Stimulated activated effector memory CD8-positive, alpha-beta T cell treated with anti-CD3 and anti-CD28 coated beads, Interleukin-12 subunit alpha, Interleukin-12 subunit beta, amount 100 ng/mL, for 72 hours (primary cell): ENCODE data around the gene RPS2.

Experiments
- ATAC-seq: fragments of 150-1000 bp; cut with Tn5 transposase; 2 replicates; pipeline ENCODE4 v1.10.0; 2021
- DNase-seq, 2 donors: peaks; one replicate each; pipeline ENCODE4 v3.0.0; 2021 to 2022; ENCODE audit warnings: low spot score in 2 of 2
- H3K27ac Mint-ChIP-seq: one replicate; pipeline ENCODE4 v1.8.0; 2022; ENCODE audit warnings: mild to moderate bottlenecking, mixed read lengths
- H3K36me3 Mint-ChIP-seq: one replicate; pipeline ENCODE4 v1.8.0; 2022; ENCODE audit warnings: mild to moderate bottlenecking, mixed read lengths
- H3K4me1 Mint-ChIP-seq: one replicate; pipeline ENCODE4 v1.8.0; 2022; ENCODE audit warnings: mixed read lengths
- H3K4me3 Mint-ChIP-seq: one replicate; pipeline ENCODE4 v1.8.0; 2022; ENCODE audit warnings: mild to moderate bottlenecking, mixed read lengths
- H3K9me3 Mint-ChIP-seq: one replicate; pipeline ENCODE4 v1.8.0; 2022; ENCODE audit warnings: mixed read lengths

RPS2 gene

DNA sequence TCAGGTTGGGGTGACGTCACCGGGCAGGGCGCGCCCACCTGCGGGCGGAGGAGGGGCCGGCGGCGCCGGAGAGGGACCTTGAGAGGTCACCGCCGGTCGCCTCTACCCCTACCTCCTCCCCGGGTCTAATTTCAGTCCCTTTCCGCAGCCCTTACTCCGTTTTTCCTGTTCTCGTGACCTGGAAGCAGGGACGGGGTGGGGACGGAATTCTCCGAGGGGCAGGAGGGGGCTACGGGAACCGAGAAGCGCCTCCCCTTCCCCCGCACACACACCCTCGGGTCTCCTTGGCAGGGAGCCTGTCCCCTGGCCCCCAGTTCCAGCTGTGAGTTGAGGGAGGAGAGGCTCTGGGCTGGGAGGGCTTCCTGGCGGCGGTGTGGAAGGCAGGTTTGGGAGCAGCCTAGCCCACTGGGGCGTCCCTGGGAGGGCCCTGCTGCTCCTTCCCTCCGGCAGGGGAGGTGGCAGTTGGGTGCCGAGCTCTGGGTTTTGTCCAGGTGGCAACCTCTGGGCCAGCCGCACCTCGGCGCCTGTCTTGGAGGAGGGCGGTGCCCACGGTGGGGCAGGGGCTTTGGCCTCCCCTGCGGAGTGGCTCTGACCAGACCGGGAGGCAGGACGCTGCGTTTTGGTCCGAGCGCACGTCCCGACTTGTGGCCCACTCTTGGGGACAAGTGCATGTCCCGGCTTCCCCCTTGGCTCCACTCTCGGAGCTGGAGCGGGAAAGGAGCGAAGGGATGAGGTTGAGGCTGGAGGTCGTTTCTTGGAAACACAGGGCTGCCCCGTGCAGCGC, 25.9 kb upstream of the RPS2 start:
- peak; percentile 46 to 79 for DNase-seq
- peak; percentile 14 for ATAC-seq
- peak overlapping the region; percentile 76 for H3K27ac Mint-ChIP-seq
- peaks cover 39% of the 10 kb centered on the region for H3K4me1 Mint-ChIP-seq
- peak overlapping the region; percentile 78 for H3K4me3 Mint-ChIP-seq
- no peaks in the 10 kb centered on the region for H3K9me3 Mint-ChIP-seq
- peaks cover 36% of the 10 kb centered on the region for H3K36me3 Mint-ChIP-seq

DNA sequence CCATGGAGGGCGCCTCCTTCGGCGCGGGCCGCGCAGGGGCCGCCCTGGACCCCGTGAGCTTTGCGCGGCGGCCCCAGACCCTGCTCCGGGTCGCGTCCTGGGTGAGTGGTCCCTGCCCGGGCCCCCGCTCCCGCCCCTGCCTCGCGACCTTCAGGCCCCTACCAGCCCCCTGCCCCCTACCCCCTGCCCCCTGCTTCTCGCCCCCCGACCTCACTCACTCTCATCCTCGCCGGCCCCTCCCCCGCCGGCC, 25.4 kb upstream of the RPS2 start:
- Mint-ChIP-seq H3K4me1 (peaks cover 41% of the 10 kb centered on the region), H3K36me3 (peaks cover 37% of the 10 kb centered on the region), H3K4me3 (peak overlapping the region; percentile 78), H3K9me3 (no peaks in the 10 kb centered on the region), H3K27ac (no peak overlapping the region)
- no peak for ATAC-seq
- DNase-seq, result no peak

DNA sequence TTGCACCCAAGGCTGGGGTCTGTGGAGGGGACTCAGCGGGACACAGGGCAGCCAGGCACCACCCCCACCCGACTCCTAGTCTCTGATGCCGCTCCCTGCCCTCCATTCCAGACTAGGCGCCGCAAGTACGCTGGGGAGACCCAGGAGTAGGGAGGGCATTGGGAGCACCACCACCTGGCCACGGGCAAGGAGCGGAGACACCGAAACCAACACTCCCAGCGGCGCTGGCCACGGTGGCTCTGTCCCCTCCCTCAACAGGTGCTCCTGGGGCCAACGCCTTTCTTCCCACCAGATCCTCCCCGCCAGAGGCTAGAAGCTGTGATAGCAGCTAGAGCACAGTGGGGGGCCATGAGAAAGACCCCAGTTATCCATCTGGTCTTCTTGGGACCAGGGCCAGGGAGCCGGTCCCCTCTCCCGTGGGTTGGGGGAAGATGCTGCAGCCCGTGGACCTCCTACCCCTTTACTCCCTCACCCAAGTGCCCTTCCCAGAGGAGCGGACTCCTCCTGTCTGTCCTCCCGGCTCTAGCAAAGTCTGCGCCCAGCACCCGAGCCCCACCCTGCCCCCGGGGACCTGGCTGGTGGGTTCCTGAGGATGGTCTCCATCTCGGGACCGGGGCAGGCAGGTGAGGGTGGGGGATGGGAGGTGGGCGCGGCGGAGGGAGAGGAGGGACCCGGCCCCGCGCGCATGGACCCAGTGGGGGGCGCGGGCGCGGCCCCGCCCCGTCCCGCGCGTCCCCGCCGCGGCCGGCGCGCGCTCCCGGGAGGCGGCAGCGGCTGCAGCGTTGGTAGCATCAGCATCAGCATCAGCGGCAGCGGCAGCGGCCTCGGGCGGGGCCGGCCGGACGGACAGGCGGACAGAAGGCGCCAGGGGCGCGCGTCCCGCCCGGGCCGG, 24.8 kb upstream of the RPS2 start, which contains the start of gene SYNGR3:
SYNGR3 (plus strand) TSS at position 762 of the 892 bp plus-strand sequence. CDS start 133 bp downstream, outside the sequence.
- ATAC-seq (no peak), DNase-seq (no peak)
- Mint-ChIP-seq H3K36me3 (peaks cover 38% of the 10 kb centered on the region), H3K9me3 (no peaks in the 10 kb centered on the region), H3K27ac (no peak within 1 kb of the TSS), H3K4me1 (peaks cover 47% of the 10 kb centered on the region), H3K4me3 (peak within 1 kb of the TSS; percentile 78)

GRCh38 chr16:1987198-1987597, 22.6 kb upstream of the RPS2 start:
- Mint-ChIP-seq H3K36me3 (peaks cover 32% of the 10 kb centered on the region), H3K27ac (peak overlapping the region; percentile 44), H3K4me3 (no peak overlapping the region), H3K9me3 (no peaks in the 10 kb centered on the region), H3K4me1 (peaks cover 42% of the 10 kb centered on the region)
- DNase-seq, result no peak
- ATAC-seq, result no peak

DNA sequence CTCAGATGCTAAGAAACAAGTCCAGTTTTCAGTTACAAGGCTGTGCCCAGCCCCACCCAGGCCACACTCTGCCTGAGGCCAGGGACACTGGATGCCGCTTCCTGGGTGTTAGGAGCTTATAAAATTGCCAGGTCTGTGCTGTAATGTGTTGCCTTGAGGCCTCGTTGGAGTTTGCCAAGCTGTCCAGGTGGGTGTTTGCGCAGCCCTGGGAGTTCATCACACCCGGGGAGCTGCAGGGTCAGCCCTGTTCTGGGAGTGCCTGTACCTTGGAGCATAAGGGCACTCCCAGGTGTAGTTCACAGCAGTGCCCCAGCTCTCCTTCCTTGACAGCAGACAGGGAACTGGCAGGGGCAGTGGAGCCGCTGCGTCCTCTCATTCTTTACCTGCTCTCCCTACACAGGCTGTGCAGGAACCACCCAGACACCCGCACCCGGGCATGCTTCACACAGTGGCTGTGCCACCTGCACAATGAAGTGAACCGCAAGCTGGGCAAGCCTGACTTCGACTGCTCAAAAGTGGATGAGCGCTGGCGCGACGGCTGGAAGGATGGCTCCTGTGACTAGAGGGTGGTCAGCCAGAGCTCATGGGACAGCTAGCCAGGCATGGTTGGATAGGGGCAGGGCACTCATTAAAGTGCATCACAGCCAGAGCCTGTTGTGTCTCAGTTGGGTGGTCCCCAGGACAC, 21.0 kb upstream of the RPS2 start:
- H3K36me3 Mint-ChIP-seq, result peaks cover 23% of the 10 kb centered on the region
- peaks cover 41% of the 10 kb centered on the region for H3K4me1 Mint-ChIP-seq
- no peak overlapping the region for H3K27ac Mint-ChIP-seq
- H3K4me3 Mint-ChIP-seq, result peak overlapping the region; percentile 74
- no peaks in the 10 kb centered on the region for H3K9me3 Mint-ChIP-seq
- DNase-seq (no peak), ATAC-seq (no peak)

DNA sequence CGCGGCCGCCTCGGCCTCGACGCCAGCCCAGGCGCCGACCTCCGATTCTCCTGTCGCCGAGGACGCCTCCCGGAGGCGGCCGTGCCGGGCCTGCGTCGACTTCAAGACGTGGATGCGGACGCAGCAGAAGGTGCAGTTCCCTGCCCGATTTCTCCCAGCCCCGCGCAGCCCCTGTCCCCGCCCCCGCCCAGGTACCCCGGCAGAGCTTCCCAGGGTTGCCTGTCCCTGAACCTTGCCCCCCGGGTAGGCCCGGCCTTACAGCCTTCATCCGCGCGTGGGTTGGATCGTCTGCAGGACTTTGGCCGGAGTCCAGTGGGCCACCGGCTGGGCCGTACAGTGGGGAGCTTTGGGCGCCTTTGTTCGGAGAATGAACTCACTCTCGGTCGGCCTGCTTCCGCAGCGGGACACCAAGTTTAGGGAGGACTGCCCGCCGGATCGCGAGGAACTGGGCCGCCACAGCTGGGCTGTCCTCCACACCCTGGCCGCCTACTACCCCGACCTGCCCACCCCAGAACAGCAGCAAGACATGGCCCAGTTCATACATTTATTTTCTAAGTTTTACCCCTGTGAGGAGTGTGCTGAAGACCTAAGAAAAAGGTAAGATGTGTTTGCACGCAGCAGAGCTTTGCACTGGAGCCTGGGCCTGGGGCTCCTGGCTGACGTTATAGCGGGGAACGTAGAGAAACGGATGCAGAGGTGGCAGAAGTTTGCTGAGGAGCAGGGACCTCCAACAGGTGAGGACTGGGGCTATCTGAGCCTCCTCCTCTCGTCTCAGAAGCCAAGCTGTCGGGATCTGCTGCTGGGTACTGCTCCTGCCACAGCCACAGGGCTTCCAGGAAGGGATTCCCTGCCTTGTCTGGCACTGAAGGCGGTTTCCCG, 20.0 kb upstream of the RPS2 start:
- Mint-ChIP-seq H3K4me3 (peak overlapping the region; percentile 74), H3K9me3 (no peaks in the 10 kb centered on the region), H3K27ac (no peak overlapping the region), H3K36me3 (peaks cover 23% of the 10 kb centered on the region), H3K4me1 (peaks cover 41% of the 10 kb centered on the region)
- peak; percentile 39 for ATAC-seq
- DNase-seq, result no peak

DNA sequence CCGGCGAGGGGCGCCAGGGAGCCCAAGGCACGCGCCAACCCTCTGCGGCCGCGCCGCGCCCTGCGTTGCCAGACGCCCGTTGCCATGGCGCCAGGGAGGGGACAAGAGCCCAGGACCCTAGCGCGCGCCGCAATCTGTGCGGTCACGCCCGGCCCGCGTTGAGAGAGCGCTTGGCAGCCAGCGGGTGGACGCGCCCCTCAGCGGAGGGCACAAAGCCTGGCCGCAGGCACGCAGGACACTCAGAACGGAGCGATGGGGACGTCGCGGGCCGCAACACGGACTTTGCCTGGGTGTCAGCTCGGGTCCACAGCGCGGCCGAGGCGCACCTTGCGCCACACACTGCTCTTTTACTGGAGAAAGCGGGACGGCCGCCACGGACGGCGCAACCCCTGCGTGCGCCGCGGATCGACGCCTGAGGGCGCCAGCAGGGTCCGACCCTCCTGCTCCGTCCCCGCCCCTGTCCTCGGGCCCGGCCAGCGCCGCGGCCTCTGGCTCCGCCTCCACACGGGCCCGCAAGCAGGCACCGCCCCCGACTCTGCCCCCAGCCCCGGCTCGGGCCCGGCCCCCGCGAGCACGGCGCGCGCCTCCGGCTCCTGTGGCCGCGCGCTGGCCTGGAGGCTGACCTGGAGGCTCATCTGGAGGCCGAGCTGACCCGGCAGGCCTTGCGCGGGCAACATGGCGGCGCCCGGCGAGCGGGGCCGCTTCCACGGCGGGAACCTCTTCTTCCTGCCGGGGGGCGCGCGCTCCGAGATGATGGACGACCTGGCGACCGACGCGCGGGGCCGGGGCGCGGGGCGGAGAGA, 19.1 kb upstream of the RPS2 start, which contains the start of gene GFER:
GFER (plus strand) TSS at position 650 of the 803 bp plus-strand sequence; CDS start at position 676, 26 bp downstream.
- peak; percentile 80 to 92 for DNase-seq
- Mint-ChIP-seq H3K4me1 (peaks cover 41% of the 10 kb centered on the region), H3K27ac (no peak within 1 kb of the TSS), H3K9me3 (no peaks in the 10 kb centered on the region), H3K4me3 (peak within 1 kb of the TSS; percentile 74), H3K36me3 (peaks cover 24% of the 10 kb centered on the region)
- ATAC-seq, result peak; percentile 88

DNA sequence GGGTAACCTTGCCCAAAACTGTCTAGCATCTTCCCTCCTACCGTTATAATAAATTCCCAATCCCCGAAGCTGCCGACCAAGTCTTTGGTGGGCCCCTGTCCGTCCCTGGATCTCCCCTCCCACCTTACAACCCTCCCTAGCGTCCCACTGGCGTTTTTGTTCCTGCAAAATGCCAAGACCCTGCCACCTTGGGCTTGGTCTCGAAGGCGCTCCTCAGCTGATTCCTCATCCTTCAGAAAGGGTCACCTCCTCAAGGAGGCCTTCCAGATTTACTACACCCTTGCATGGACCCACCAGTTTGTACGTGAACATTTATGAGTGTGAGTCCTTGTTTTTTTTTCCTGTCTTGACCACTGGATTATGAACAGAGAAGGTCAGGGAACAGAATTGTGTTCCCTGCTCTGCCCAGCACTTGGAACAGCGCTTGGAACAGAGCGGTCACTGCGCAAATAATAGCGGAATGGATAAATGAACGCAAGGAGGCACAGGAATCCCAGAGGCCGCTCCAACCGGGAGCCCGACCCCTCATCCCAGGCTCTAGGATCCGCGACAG, 18.4 kb upstream of the RPS2 start:
- ATAC-seq (no peak), DNase-seq (no peak)
- H3K36me3 Mint-ChIP-seq, result peaks cover 30% of the 10 kb centered on the region
- H3K4me3 Mint-ChIP-seq, result peak overlapping the region; percentile 74
- no peaks in the 10 kb centered on the region for H3K9me3 Mint-ChIP-seq
- peaks cover 41% of the 10 kb centered on the region for H3K4me1 Mint-ChIP-seq
- no peak overlapping the region for H3K27ac Mint-ChIP-seq

GRCh38 chr16:1982013-1982433, 17.4 kb upstream of the RPS2 start:
- no peak for ATAC-seq
- peaks cover 41% of the 10 kb centered on the region for H3K4me1 Mint-ChIP-seq
- DNase-seq, result no peak
- H3K4me3 Mint-ChIP-seq, result no peak overlapping the region
- H3K9me3 Mint-ChIP-seq, result no peaks in the 10 kb centered on the region
- peaks cover 35% of the 10 kb centered on the region for H3K36me3 Mint-ChIP-seq
- no peak overlapping the region for H3K27ac Mint-ChIP-seq

- Mint-ChIP-seq H3K4me3 (no peak within 1 kb of the TSS), H3K4me1 (peaks cover 35% of the 10 kb centered on the region), H3K9me3 (no peaks in the 10 kb centered on the region), H3K36me3 (peaks cover 34% of the 10 kb centered on the region), H3K27ac (no peak within 1 kb of the TSS)
- ATAC-seq (no peak), DNase-seq (no peak)
Measured at GRCh38 chr16:1981398-1981836, 16.8 kb upstream of the RPS2 start, which contains the start of gene NOXO1. Gene NOXO1, minus strand, starts transcription at chr16:1981469. Its CDS starts 290 bp downstream, at chr16:1981179.

DNA sequence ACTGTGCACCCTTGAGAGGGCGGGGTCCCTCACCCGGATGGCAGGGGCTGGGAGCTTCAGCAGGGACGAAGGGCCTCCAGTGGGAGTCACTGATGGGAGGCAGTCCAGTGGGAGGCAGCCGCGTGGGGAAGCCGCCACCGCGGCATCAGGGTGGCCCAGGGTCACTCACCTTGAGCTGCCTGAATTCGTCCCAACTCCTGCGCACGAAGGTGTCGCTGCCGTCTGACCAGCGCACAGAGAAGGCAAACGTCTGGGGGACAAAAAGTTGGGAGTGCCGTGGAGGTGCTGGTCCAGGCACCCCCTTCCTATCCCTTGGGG, 16.1 kb upstream of the RPS2 start:
- Mint-ChIP-seq H3K4me3 (no peak overlapping the region), H3K36me3 (peaks cover 34% of the 10 kb centered on the region), H3K27ac (no peak overlapping the region), H3K9me3 (no peaks in the 10 kb centered on the region), H3K4me1 (peaks cover 29% of the 10 kb centered on the region)
- ATAC-seq (no peak), DNase-seq (no peak)

DNA sequence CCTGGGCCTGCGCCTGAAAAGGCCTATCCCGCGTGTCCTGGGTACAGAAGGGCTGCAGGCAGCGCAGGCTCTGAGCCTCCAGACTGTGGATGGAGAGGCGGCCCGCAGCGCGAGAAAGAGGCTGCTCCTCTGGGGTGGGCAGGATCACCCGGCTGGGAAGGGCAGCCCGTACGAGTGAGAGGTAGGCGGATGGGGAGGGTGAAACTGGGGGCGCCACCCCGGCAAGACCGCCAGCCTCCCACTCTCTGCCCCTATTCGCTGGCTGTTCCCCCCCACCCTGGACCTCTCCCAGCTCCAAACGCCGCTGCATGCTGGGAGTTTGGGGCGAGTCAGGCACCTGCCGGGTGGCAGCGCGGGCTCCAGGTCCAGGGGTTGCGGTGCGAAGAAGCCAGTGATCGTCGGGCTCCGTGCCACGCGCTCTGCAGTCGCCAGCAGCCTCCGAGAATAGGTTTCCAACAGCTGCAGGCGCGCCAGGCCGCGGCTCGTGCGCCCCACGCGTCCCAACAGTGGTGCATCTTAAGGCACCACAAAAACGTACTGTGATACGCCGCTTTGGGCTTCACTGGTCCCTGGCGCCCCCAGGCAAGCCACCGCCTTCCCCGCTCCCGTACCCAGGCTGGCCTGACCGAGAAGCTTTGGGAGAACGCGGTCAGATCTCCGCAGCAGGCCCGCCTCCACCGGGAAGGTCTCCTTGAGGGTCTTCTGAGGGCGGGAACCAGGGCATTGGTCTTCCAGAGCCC, 15.6 kb upstream of the RPS2 start:
- Mint-ChIP-seq H3K4me1 (peaks cover 23% of the 10 kb centered on the region), H3K27ac (no peak overlapping the region), H3K4me3 (no peak overlapping the region), H3K9me3 (no peaks in the 10 kb centered on the region), H3K36me3 (peaks cover 33% of the 10 kb centered on the region)
- no peak for ATAC-seq
- no peak for DNase-seq
